ENCODE results near the gene SOD3.

Gene SOD3

DNA sequence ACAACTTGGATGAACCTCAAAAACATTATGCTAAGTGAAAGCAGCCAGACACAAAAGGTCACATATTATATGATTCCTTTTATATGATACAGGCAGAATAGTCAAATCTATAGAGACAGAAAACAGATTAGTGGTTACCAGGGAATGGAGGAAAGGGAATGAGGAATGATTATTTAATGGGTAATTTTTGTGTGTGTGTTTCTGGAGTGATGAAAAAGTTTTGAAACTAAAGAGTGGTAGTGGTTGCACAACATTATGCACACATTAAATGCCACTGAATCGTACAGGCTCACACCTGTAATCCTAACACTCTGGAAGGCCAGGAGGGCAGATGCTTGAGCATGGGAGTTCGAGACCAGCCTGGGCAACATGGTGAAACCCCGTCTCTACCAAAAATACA lies 19.6 kb upstream of the SOD3 start:
- no peak for DNase-seq

DNA sequence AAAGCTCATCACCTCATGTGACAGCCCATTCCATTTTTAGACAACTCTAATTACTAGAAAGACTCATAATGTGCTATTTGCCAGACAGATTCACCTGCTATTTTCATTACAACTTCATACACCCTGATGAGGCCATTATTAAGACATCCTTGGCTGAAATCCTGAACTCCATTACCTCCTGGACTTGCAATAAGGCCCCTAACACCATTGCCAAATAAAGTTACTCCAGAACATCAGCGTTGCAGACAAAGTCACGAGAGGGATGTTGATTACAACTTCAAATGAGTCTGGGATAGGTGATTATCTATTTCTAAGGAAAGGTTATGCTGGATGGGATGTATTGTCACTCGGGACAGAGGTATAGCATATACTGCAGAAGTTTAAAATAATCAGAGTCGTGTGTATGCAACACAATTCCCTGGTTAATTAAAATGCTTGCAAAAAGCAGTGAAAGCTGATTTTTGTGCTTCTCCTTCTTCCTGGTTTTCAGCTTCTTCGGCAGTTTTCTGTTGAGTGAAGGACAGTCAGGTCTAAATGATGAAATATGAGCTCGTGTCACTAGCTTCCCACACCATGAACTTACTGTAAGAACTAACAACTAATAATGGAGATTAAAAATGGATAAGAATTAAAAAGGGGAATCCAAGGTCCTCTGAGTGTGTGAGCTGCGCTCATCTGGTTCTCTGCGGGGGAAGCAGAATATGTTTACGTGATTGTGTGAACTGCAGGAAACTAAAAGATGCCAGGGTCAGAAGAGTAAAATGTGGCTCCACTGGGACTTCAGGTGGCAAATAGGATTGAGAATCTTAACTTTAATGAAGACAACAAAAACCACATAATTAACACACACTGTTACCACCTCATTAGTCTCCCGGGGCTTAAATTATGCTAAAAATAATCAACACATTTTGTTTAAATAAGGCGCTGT lies 17.6 kb upstream of the SOD3 start:
- no peak for DNase-seq

DNA sequence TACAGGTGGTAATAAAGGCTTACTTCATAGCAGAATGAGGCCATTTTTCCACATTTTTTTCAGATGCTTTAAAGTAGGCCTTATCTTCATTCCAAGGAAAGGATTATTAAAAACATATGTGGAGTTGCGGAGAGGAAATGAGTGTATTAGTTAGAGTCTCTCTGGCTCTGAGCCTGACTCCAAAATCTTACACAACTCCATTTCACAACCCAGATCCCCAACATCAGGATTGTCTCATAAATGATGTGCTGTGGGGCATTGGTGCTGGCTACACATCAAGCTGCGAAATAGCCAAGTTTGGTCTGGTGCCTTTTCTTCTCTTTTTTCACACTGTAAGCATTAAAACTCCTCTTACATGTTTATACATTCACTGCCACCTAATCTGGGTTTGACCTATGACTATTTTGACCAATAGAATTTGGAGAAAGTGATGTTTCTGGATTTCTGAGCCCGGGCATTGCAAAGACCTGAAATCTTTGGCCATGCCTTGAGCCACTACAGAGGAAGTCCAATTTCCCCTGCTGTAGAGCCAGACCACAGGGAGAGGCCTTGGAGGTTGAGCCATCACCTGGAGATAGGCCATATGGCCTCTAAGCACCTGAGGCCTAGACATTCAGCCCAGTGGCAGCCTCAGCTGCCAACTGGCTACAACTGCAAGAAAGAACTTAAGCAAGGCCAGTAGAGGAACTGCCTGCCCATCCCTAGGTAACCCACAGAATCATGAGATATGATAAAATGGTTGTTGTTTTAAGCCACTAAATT lies 16.7 kb upstream of the SOD3 start:
- DNase-seq, result no peak

DNA sequence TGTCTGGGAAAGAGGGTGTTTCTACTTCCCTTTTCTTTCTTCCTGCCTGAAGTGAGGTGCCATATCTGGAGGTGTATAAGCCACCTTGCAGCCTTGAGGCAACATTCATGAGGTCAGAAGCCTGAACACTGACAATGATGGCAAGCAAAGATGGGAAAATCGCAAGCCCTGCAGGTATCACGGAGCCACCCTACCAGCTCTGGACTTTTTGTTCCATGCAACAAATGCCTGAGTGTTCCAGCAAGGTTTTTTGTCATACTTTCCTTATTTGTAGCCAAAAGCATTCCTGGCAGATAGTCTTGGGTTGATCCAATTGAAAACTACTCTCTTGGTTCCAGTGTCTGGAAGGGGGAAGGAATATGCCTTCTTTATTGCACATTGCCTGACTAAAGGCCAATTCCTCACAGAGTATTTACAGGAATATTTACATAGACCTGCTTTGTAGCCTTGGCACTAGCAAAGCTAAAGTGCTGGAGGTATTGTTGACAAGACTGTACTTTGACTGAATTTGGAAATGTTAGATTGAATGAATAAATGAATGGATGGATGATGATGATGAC lies 14.4 kb upstream of the SOD3 start:
- DNase-seq, result no peak

DNA sequence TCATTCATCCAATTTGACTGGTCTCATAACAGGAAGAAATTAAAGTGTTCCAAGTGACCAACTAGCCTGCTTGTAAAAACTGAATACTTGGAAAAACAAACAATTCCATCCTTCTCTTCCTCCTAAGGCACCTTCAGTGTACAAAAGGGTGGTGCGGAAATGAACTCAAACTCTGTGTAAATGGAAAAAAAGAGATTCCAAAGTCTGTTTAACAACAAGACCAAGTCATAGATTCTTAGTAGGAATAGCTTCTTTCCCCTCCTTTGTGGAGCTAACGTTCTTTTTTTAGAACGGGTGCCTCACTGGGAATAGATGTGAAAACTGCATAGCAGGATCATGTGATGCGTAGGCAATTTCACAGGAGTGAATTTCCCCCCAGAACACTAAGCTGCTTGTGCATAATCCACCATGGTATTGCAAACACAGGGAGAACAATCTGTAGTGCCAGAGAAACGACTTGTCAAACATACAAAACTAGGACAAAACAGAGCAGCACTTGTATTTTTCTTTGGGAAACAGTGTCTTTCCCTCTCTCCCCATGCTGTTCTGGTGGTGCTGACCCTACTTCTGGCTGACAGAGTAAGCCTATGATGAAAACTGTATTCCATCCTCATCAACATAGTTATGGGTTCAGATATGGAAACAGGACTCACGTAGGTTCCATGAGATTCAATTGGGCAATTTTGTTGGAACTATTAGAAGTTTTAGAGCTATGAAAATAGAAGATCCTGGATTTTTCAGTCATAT lies 13.2 kb upstream of the SOD3 start:
- no peak for DNase-seq

GRCh38 chr4:24783506-24783905 lies 11.9 kb upstream of the SOD3 start:
- DNase-seq, result no peak

GRCh38 chr4:24791043-24791442 lies 4.3 kb upstream of the SOD3 start:
- DNase-seq, result no peak

DNA sequence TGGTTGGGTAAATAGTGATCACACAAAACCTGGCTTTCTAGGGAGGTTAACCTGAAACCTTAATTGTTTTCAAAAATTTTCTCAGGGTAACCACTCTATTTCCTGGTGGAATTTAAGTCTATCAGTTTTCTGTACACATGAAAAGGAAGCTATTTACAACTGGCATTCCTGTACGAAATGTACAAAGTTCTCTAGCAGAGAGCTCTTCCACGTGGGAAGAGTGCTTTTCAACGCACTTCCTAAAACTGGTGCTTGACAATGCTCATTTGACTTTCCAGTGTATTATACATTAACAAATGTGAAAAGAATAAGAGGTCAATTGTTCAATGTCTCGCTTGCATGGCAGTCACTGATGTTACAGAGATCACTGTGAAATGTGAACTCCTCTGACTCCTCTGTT lies 2.8 kb upstream of the SOD3 start:
- DNase-seq, result no peak

- DNase-seq, result peak; percentile 72
These were observed 2.0 kb upstream of the SOD3 start for GRCh38 chr4:24793219-24794005.

- no peak for DNase-seq
These were observed 1.3 kb upstream of the SOD3 start for GRCh38 chr4:24794051-24794450.

DNA sequence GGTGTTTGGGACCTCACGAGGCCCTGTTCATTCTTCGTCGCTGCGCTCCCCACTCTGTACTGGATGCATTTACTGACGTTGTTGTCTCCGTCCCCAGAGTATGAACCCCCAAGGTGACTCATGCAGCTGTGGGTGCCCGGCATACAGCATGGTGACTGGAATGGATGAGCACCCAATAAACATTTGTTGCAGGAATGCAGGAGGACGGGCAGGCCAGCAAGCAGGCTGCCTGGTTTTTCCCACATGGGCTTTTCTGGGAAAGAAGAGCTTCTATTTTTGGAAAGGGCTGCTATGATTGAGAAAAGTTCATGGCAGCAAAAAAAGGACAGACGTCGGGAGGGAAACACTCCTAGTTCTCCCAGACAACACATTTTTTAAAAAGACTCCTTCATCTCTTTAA lies 893 bp upstream of the SOD3 start:
- DNase-seq, result no peak

DNA sequence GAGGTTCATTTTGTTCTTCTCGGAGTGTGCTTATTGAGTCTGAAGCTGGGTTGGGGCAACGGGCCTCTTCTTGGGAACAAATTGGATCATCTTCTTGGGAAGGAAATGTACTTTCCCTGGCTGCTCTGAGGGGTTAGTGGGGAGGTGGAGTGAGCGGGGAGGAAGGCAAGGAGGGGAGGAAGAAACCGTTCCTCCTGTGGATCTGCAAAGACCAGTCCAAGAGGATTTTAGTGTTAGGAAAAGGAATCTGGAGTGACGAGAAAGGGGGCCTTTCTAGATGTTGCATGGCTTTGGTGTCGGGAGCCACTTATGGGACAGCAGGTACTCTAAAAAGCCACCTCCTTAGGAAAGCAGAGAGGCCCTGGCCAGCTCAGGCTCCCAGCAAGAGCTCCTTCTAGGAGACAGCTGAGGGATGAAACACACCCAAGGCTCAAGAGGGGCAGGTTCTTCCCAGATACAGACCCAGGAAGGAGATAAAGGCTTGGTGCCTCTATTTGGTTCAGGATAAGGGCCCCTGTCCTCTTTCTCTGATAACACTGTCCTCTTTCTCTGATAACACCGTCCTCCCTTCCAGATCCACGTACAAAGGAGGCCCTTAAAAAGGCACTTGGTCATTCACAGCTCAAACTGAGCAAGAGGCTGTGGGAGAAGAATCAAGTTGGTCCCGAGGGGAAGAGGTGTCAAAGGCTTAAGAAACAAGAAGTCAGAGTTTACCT lies 451 bp downstream of the SOD3 start:
- no peak for DNase-seq

DNA sequence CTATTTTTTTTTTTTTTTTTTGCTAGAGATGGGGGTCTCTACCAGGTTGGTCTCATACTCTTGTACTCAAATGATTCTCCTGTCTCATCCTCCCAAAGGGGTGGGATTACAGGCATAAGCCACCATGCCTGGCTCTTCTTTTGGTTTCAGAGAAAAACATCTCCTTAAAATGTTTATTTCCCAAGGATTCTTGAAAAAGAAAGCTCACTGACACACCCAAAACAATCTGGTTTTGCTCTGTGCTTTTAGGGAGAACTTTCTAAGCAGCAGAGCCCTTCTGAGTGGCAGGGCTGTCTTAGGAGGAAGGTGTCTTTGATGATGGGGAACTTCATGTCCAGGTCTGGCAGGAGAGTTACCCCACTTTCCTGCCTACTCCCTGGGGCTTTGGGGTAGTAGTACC lies 1.2 kb downstream of the SOD3 start:
- no peak for DNase-seq

- no peak for DNase-seq
These were observed 2.8 kb downstream of the SOD3 start for GRCh38 chr4:24798036-24798610.

DNA sequence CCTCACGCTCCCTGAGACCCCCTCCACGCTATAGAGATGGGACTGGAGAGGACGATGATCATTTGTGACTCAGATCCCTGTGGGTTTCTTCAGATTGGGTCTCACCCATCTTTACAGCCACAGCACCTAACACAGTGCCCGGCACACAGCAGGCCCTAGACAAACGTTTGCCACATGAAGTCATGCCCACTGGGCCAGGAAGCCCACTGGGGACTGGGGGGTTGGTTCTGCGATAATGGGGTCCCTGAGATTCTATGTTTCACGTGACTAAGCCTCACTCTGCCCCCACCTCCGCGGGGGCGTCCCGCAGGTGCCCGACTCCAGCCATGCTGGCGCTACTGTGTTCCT lies 3.8 kb downstream of the SOD3 start:
- no peak for DNase-seq

GRCh38 chr4:24799544-24800324 lies 4.4 kb downstream of the SOD3 start:
- DNase-seq, result no peak

GRCh38 chr4:24800325-24800895 lies 5.0 kb downstream of the SOD3 start:
- no peak for DNase-seq

- DNase-seq, result no peak
These were observed 5.9 kb downstream of the SOD3 start for GRCh38 chr4:24801136-24801855.

- no peak for DNase-seq
These were observed 7.3 kb downstream of the SOD3 start for GRCh38 chr4:24802648-24803047.
